ENCODE data around the gene RAB5IF. TPM values are rescaled to one million over a fixed set of nuclear protein-coding genes. Genes with fewer than 3 reads are reported as not detected.
A peak's percentile ranks its signal among the peaks of the same experiment; 100 is the strongest.

The RAB5IF gene
- total and polyA plus RNA-seq, 2 of the 13 experiments (the other 11 are each of a cell fraction or from before 2014, with no cell fraction given), result 261 to 305 TPM

GRCh38 chr20:36578356-36579041 lies 27.1 kb upstream of the RAB5IF start (continued):
- TF ChIP-seq HNF1A (IDR thresholded peaks at IDR 0.05; ENCODE audit: low read depth), result no peak
- TF ChIP-seq HNF1A (CRISPR knock-in tag; IDR thresholded peaks at IDR 0.05; ENCODE audit: borderline replicate concordance), result 0 out of 2 replicates have a peak, but pooled peaks have one; percentile 31
- no peak for TF ChIP-seq STAT5B (CRISPR knock-in tag; IDR thresholded peaks at IDR 0.05)
- TF ChIP-seq NFIC (IDR thresholded peaks at IDR 0.05; ENCODE audit: low read length), result no peak
- no peak for TF ChIP-seq HDAC2 (CRISPR knock-in tag; IDR thresholded peaks at IDR 0.05)
- TF ChIP-seq WIZ (CRISPR knock-in tag; IDR thresholded peaks at IDR 0.05), result no peak
- no peak for TF ChIP-seq SMARCC2 (IDR thresholded peaks at IDR 0.05)
- TF ChIP-seq SP5 (CRISPR knock-in tag; IDR thresholded peaks at IDR 0.05; ENCODE audit: borderline replicate concordance, low read depth), result no peak
- TF ChIP-seq XRCC5 (optimal IDR thresholded peaks at IDR 0.05; ENCODE audit: low read length), result peak; percentile 31
- no peak for TF ChIP-seq NFAT5 (CRISPR knock-in tag; IDR thresholded peaks at IDR 0.05)
- TF ChIP-seq ZNF296 (CRISPR knock-in tag; conservative IDR thresholded peaks at IDR 0.05), result no peak
- no peak for TF ChIP-seq ZNF460 (CRISPR knock-in tag; IDR thresholded peaks at IDR 0.05; ENCODE audit: borderline replicate concordance)
- TF ChIP-seq, protein P1, sequence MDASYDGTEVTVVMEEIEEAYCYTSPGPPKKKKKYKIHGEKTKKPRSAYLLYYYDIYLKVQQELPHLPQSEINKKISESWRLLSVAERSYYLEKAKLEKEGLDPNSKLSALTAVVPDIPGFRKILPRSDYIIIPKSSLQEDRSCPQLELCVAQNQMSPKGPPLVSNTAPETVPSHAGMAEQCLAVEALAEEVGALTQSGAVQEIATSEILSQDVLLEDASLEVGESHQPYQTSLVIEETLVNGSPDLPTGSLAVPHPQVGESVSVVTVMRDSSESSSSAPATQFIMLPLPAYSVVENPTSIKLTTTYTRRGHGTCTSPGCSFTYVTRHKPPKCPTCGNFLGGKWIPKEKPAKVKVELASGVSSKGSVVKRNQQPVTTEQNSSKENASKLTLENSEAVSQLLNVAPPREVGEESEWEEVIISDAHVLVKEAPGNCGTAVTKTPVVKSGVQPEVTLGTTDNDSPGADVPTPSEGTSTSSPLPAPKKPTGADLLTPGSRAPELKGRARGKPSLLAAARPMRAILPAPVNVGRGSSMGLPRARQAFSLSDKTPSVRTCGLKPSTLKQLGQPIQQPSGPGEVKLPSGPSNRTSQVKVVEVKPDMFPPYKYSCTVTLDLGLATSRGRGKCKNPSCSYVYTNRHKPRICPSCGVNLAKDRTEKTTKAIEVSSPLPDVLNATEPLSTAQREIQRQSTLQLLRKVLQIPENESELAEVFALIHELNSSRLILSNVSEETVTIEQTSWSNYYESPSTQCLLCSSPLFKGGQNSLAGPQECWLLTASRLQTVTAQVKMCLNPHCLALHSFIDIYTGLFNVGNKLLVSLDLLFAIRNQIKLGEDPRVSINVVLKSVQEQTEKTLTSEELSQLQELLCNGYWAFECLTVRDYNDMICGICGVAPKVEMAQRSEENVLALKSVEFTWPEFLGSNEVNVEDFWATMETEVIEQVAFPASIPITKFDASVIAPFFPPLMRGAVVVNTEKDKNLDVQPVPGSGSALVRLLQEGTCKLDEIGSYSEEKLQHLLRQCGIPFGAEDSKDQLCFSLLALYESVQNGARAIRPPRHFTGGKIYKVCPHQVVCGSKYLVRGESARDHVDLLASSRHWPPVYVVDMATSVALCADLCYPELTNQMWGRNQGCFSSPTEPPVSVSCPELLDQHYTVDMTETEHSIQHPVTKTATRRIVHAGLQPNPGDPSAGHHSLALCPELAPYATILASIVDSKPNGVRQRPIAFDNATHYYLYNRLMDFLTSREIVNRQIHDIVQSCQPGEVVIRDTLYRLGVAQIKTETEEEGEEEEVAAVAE (CRISPR knock-in tag; IDR thresholded peaks at IDR 0.05; ENCODE audit: borderline replicate concordance), result no peak
- no peak for TF ChIP-seq ZNF772 (CRISPR knock-in tag; IDR thresholded peaks at IDR 0.05)

Data from HepG2 (cell line).